Tibial artery (tissue), 4 donors: Measurements from ENCODE around the gene WDR6.

Source experiments
- DNase-seq, 2 donors: peaks; one replicate each; pipeline ENCODE4 v3.0.0-alpha.2; 2019
- H3K27ac ChIP-seq, 2 donors: fragments of 200-600 bp; sonication (generic) in 1 of 2; 1 replicate in 1 of 2; 2 replicates in 1 of 2; pipeline ENCODE4 v1.5.1; 2018 to 2019; ENCODE audit warnings: mild to moderate bottlenecking in 1 of 2
- H3K27me3 ChIP-seq, 2 donors: fragments of 200-600 bp; sonication (generic) in 1 of 2; one replicate each; pipeline versions ENCODE4 v1.5.1 to v1.6.0; 2016 to 2019
- H3K36me3 ChIP-seq, 3 donors: fragments of 200-600 bp; sonication (generic) in 2 of 3; one replicate each; pipeline ENCODE4 v1.5.1; 2016 to 2019; ENCODE audit warnings: mild to moderate bottlenecking in 2 of 3
- H3K4me1 ChIP-seq, 4 donors: fragments of 200-600 bp; sonication (generic) in 2 of 4; 1 replicate in 3 of 4; 2 replicates in 1 of 4; pipeline ENCODE4 v1.5.1; 2016 to 2019
- H3K4me3 ChIP-seq, 2 donors: fragments of 200-600 bp; sonication (generic) in 1 of 2; 1 replicate in 1 of 2; 2 replicates in 1 of 2; pipeline ENCODE4 v1.5.1; 2018 to 2019; ENCODE audit warnings: mild to moderate bottlenecking in 2 of 2
- H3K9me3 ChIP-seq, 3 donors: fragments of 200-600 bp; sonication (generic) in 1 of 3; one replicate each; pipeline ENCODE4 v1.5.1; 2016 to 2019
- intact Hi-C: fragments of 100-400 bp; cut with DNase I; formaldehyde crosslinking; loops from one replicate; pipeline ENCODE4 v1.15.0; 2023; ENCODE audit warnings: low total_unique reads
- TF ChIP-seq, protein P1 (sequence below), 2 experiments: fragments of 200-600 bp in 1 of 2; fragments of 450-650 bp in 1 of 2; IDR thresholded peaks; one replicate each; pipeline ENCODE4 v1.5.1; 2017 to 2019; ENCODE audit warnings: antibody characterized with exemption in 2 of 2, mild to moderate bottlenecking in 1 of 2, moderate library complexity in 1 of 2

WDR6 gene

GRCh38 chr3:48980295-48980694, 26.9 kb upstream of the WDR6 start:
- TF ChIP-seq, protein P1, sequence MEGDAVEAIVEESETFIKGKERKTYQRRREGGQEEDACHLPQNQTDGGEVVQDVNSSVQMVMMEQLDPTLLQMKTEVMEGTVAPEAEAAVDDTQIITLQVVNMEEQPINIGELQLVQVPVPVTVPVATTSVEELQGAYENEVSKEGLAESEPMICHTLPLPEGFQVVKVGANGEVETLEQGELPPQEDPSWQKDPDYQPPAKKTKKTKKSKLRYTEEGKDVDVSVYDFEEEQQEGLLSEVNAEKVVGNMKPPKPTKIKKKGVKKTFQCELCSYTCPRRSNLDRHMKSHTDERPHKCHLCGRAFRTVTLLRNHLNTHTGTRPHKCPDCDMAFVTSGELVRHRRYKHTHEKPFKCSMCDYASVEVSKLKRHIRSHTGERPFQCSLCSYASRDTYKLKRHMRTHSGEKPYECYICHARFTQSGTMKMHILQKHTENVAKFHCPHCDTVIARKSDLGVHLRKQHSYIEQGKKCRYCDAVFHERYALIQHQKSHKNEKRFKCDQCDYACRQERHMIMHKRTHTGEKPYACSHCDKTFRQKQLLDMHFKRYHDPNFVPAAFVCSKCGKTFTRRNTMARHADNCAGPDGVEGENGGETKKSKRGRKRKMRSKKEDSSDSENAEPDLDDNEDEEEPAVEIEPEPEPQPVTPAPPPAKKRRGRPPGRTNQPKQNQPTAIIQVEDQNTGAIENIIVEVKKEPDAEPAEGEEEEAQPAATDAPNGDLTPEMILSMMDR (IDR thresholded peaks at IDR 0.05), result no peak
- intact Hi-C loops, result no loop called here
- Histone ChIP-seq H3K9me3 (no peaks in the 10 kb centered on the region), H3K27me3 (no peaks in the 10 kb centered on the region), H3K4me1 (no peaks in the 10 kb centered on the region), H3K4me3 (no peak overlapping the region), H3K36me3 (peaks cover 74 to 97% (median 94%) of the 10 kb centered on the region in 3 donors), H3K27ac (no peak overlapping the region)
- DNase-seq, result no peak

DNA sequence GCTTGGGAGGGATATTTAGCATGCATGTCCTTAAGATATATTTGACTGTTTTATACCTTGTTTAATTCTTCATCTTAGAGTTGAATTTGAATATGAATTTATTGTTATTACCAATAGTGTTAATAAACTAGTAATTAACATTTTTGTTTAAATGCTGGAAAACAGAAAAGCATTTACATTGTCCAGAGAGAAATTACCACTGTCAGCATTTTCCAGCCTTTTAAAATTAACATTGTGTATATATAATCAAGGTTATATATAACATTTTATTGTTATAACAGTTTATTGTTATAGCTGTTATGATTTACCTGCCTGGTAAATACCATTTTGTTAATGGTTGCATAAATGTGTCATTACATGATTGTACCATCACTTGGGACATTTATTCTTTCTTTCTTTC, 25.2 kb upstream of the WDR6 start:
- Histone ChIP-seq H3K4me3 (no peak overlapping the region), H3K9me3 (no peaks in the 10 kb centered on the region), H3K27me3 (no peaks in the 10 kb centered on the region), H3K4me1 (no peaks in the 10 kb centered on the region), H3K36me3 (peaks cover 57 to 93% (median 89%) of the 10 kb centered on the region in 3 donors), H3K27ac (no peak overlapping the region)
- TF ChIP-seq, protein P1 (IDR thresholded peaks at IDR 0.05), result no peak
- DNase-seq, result no peak
- intact Hi-C loops, result no loop called here

GRCh38 chr3:48982686-48983085, 24.5 kb upstream of the WDR6 start:
- intact Hi-C loops, result no loop called here
- Histone ChIP-seq H3K4me1 (no peaks in the 10 kb centered on the region), H3K36me3 (peaks cover 50 to 87% (median 83%) of the 10 kb centered on the region in 3 donors), H3K9me3 (no peaks in the 10 kb centered on the region), H3K27ac (no peak overlapping the region), H3K4me3 (no peak overlapping the region), H3K27me3 (no peaks in the 10 kb centered on the region)
- DNase-seq, result no peak
- TF ChIP-seq, protein P1 (IDR thresholded peaks at IDR 0.05), result no peak

- no peak overlapping the region for H3K27ac ChIP-seq
- no peaks in the 10 kb centered on the region for H3K9me3 ChIP-seq
- TF ChIP-seq, protein P1 (IDR thresholded peaks at IDR 0.05), result no peak
- no peak overlapping the region for H3K4me3 ChIP-seq
- no peaks in the 10 kb centered on the region for H3K27me3 ChIP-seq
- intact Hi-C loops, result no loop called here
- H3K4me1 ChIP-seq, result peaks cover 0 to 2% (median 1%) of the 10 kb centered on the region in 4 donors
- DNase-seq, result no peak
- peaks cover 46 to 83% (median 79%) of the 10 kb centered on the region in 3 donors for H3K36me3 ChIP-seq
Observed at GRCh38 chr3:48983096-48983495, 24.1 kb upstream of the WDR6 start.

DNA sequence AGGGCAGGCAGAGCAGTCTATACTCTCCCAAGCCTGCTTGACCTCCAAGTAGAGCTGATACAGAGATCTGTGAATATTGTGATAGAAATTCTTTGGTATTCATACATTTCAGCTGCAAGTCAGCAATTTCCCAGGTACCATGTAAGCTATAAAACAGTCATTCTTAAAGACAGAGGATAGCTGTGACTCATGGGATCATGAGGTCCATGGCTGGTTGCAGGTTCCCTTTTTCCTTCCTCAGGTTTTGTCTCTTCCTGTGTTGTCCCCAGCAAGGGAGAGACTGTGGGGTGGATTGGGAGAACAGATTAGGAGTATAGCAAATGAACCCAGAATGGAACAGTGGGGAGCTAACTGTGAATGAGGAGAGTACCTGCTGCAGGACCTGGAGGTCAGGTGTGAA, 22.5 kb upstream of the WDR6 start:
- no peaks in the 10 kb centered on the region for H3K27me3 ChIP-seq
- peaks cover 33 to 70% (median 66%) of the 10 kb centered on the region in 3 donors for H3K36me3 ChIP-seq
- intact Hi-C loops, result loop anchor here (5.0 kb wide), 1 partner anchor 38 kb away; the partner anchor contains the start of gene NDUFAF3
- DNase-seq, result no peak
- peaks cover 0 to 16% (median 11%) of the 10 kb centered on the region in 4 donors for H3K4me1 ChIP-seq
- H3K27ac ChIP-seq, result no peak overlapping the region
- TF ChIP-seq, protein P1 (IDR thresholded peaks at IDR 0.05), result no peak
- H3K9me3 ChIP-seq, result no peaks in the 10 kb centered on the region
- no peak overlapping the region for H3K4me3 ChIP-seq
